CD8-positive, alpha-beta memory T cell (primary cell): ENCODE measurements around the gene EZH1. TPM values are rescaled to one million over a fixed set of nuclear protein-coding genes. Genes with fewer than 3 reads are reported as not detected.
A peak's percentile ranks its signal among the peaks of the same experiment; 100 is the strongest.

Experiments used
- CTCF ChIA-PET: fragments of 350-600 bp; sonication (Branson Sonifier 250); formaldehyde crosslinking; loops from one replicate; lab custom pipeline; 2021; ENCODE audit warnings: antibody characterized with exemption; lab: Charles Lee
- POLR2A ChIA-PET: fragments of 350-600 bp; sonication (Branson Sonifier 250); formaldehyde crosslinking; loops from one replicate; lab custom pipeline; 2021; ENCODE audit warnings: antibody characterized with exemption; lab: Charles Lee
- DNase-seq, 5 donors: peaks; one replicate each; pipeline versions ENCODE4 v3.0.0 to v3.0.0-alpha.2; 2020 to 2022; ENCODE audit warnings: mixed read lengths in 1 of 5
- H3K27ac ChIP-seq: one replicate; pipeline ENCODE4 v1.7.0; 2013; ENCODE audit warnings: low read depth, mild to moderate bottlenecking, low read length, moderate library complexity
- H3K27me3 ChIP-seq: 2 replicates; pipeline ENCODE4 v1.7.0; 2013; ENCODE audit warnings: low read length, mild to moderate bottlenecking; ENCODE audit not compliant: insufficient read depth, poor library complexity, severe bottlenecking
- H3K36me3 ChIP-seq: 2 replicates; pipeline ENCODE4 v1.7.0; 2013; ENCODE audit warnings: mild to moderate bottlenecking, low read length, moderate library complexity; ENCODE audit not compliant: insufficient read depth
- H3K4me1 ChIP-seq: 2 replicates; pipeline ENCODE4 v1.7.0; 2013; ENCODE audit warnings: mild to moderate bottlenecking, low read length, moderate library complexity; ENCODE audit not compliant: insufficient read depth
- H3K4me3 ChIP-seq: 2 replicates; pipeline ENCODE4 v1.7.0; 2013; ENCODE audit warnings: mild to moderate bottlenecking, low read length
- H3K9me3 ChIP-seq: 2 replicates; pipeline ENCODE4 v1.7.0; 2013; ENCODE audit warnings: mild to moderate bottlenecking, low read length
- H3K27ac Mint-ChIP-seq, 8 donors: one replicate each; pipeline ENCODE4 v1.8.0; 2020 to 2021; ENCODE audit warnings: mixed read lengths in 8 of 8, mild to moderate bottlenecking in 6 of 8, inconsistent platforms in 3 of 8, moderate library complexity in 3 of 8
- H3K27me3 Mint-ChIP-seq, 2 donors: one replicate each; pipeline ENCODE4 v1.8.0; 2020 to 2021; ENCODE audit warnings: mixed read lengths in 2 of 2, mild to moderate bottlenecking in 1 of 2, moderate library complexity in 1 of 2
- H3K36me3 Mint-ChIP-seq, 3 donors: one replicate each; pipeline ENCODE4 v1.8.0; 2020 to 2021; ENCODE audit warnings: mixed read lengths in 3 of 3, inconsistent platforms in 1 of 3, mild to moderate bottlenecking in 1 of 3
- H3K4me1 Mint-ChIP-seq, 3 donors: one replicate each; pipeline ENCODE4 v1.8.0; 2020 to 2021; ENCODE audit warnings: mixed read lengths in 3 of 3, inconsistent platforms in 1 of 3, mild to moderate bottlenecking in 1 of 3
- H3K4me3 Mint-ChIP-seq, 7 donors: one replicate each; pipeline ENCODE4 v1.8.0; 2020 to 2021; ENCODE audit warnings: mixed read lengths in 7 of 7, mild to moderate bottlenecking in 6 of 7, moderate library complexity in 4 of 7, inconsistent platforms in 2 of 7
- H3K9me3 Mint-ChIP-seq, 5 donors: one replicate each; pipeline ENCODE4 v1.8.0; 2020 to 2022; ENCODE audit warnings: mixed read lengths in 5 of 5, mild to moderate bottlenecking in 3 of 5, moderate library complexity in 2 of 5, inconsistent platforms in 1 of 5
- polyA plus RNA-seq: library from polyadenylated mRNA; unstranded; fragments of 300-500 nt; fragmentation: Illumina TruSeq; gene quantifications from one replicate; pipeline ENCODE4 v1.2.3, GENCODE V29; 2021
- total RNA-seq, 2 experiments: library from RNA; stranded (reverse); gene quantifications; one replicate each; pipeline ENCODE4 v1.2.3, GENCODE V29; 2021

The EZH1 gene
- total and polyA plus RNA-seq, 3 experiments from 2014 or later: 37.2 to 42.6 (median 40.8) TPM

- DNase-seq: no peak
- no peak overlapping the region for H3K4me3 ChIP-seq
- CTCF ChIA-PET: no interaction called here
- Mint-ChIP-seq H3K27me3 (peaks cover 0 to 2% of the 10 kb centered on the region in 2 donors), H3K36me3 (peaks cover 0 to 16% (median 3%) of the 10 kb centered on the region in 3 donors), H3K4me3 (no peak overlapping the region), H3K27ac (peak overlapping the region in 3 of 8 donors; percentile 68 to 83 (median 81)), H3K4me1 (no peaks in the 10 kb centered on the region), H3K9me3 (no peaks in the 10 kb centered on the region)
- POLR2A ChIA-PET: no interaction called here
- no peaks in the 10 kb centered on the region for H3K4me1 ChIP-seq
- H3K9me3 ChIP-seq: no peaks in the 10 kb centered on the region
- H3K27me3 ChIP-seq: no peaks in the 10 kb centered on the region
- H3K36me3 ChIP-seq: no peaks in the 10 kb centered on the region
- H3K27ac ChIP-seq: no peak overlapping the region
These were observed 50.3 kb downstream of the EZH1 start for GRCh38 chr17:42694524-42694923.

GRCh38 chr17:42692489-42692888, 52.4 kb downstream of the EZH1 start:
- H3K27me3 Mint-ChIP-seq: peaks cover 0 to under 1% of the 10 kb centered on the region in 2 donors
- Histone ChIP-seq H3K9me3 (no peaks in the 10 kb centered on the region), H3K36me3 (no peaks in the 10 kb centered on the region), H3K4me1 (no peaks in the 10 kb centered on the region), H3K4me3 (no peak overlapping the region), H3K27me3 (no peaks in the 10 kb centered on the region), H3K27ac (no peak overlapping the region)
- CTCF ChIA-PET: interaction anchor here (1.3 to 1.6 kb wide), 2 partner anchors 13 to 15 kb away, joined by 3 to 5 read pairs; no protein-coding TSS in a partner anchor
- H3K4me1 Mint-ChIP-seq: no peaks in the 10 kb centered on the region
- H3K27ac Mint-ChIP-seq: no peak overlapping the region
- no peak for DNase-seq
- H3K4me3 Mint-ChIP-seq: no peak overlapping the region
- H3K9me3 Mint-ChIP-seq: no peaks in the 10 kb centered on the region
- POLR2A ChIA-PET: interaction anchor here (0.7 kb wide), 1 partner anchor 21 kb away, joined by 4 read pairs; no protein-coding TSS in a partner anchor
- H3K36me3 Mint-ChIP-seq: peaks cover 0 to 8% (median 3%) of the 10 kb centered on the region in 3 donors

GRCh38 chr17:42691021-42691545, 53.8 kb downstream of the EZH1 start:
- no peak for DNase-seq
- POLR2A ChIA-PET: no interaction called here
- Mint-ChIP-seq H3K27me3 (peaks cover 0 to 2% of the 10 kb centered on the region in 2 donors), H3K27ac (no peak overlapping the region), H3K4me3 (no peak overlapping the region), H3K4me1 (no peaks in the 10 kb centered on the region), H3K36me3 (peaks cover 0 to 5% (median 3%) of the 10 kb centered on the region in 3 donors), H3K9me3 (no peaks in the 10 kb centered on the region)
- no peak overlapping the region for H3K27ac ChIP-seq
- no peaks in the 10 kb centered on the region for H3K27me3 ChIP-seq
- CTCF ChIA-PET: interaction anchor here (1.6 kb wide), 1 partner anchor 12 kb away, joined by 5 read pairs; no protein-coding TSS in a partner anchor
- no peak overlapping the region for H3K4me3 ChIP-seq
- H3K9me3 ChIP-seq: no peaks in the 10 kb centered on the region
- no peaks in the 10 kb centered on the region for H3K36me3 ChIP-seq
- H3K4me1 ChIP-seq: no peaks in the 10 kb centered on the region

DNA sequence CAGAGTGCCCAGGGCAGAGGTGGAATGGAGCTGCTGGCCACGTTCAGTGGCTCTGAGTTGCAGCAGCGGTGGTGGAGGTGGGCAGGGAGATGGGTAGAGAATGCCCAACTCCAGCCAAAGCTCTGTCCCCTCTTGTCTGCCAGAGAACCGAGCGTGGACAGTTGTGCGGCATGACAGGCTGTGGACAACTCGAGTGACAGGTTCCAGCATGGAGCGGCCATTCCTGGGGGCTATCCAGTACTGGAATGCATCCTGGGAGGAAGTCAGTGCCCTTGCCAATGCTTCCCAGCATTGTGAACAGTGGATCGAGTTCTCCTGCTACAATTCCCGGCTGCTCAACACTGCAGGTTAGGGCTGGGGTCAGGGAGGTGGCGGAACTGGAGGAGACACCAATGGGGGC, 54.2 kb downstream of the EZH1 start:
- CTCF ChIA-PET: interaction anchor here (0.8 kb wide), 1 partner anchor 11 kb away, joined by 3 read pairs; no protein-coding TSS in a partner anchor

DNA sequence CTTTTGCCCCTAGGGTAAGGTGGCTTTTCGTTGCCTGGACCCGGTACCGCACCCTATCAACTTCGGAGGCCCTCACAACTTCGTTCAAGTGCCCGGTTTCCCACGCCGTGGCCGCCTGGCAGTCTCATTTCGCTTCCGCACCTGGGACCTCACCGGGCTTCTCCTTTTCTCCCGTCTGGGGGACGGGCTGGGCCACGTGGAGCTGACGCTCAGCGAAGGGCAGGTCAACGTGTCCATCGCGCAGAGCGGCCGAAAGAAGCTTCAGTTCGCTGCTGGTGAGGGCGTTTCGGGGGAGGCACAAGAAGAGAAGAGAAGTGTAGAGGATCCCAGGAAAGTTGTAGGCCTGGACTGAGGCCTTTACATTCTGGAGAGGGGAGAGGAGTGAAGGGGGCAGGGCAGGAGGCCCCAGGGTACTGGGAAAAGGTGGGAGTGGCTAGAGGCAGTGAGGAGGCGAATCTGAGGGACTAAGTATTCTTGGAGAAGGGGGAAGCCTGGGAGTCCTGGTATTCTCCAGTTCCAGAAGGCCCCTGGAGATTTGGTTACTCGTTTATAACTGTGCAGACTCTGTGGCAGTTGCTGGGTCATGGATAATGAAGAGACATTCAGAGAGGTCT, 57.0 kb downstream of the EZH1 start:
- Mint-ChIP-seq H3K27me3 (peaks cover 6 to 10% of the 10 kb centered on the region in 2 donors), H3K4me3 (no peak overlapping the region), H3K4me1 (peaks cover 6 to 11% (median 7%) of the 10 kb centered on the region in 3 donors), H3K36me3 (no peaks in the 10 kb centered on the region), H3K9me3 (no peaks in the 10 kb centered on the region), H3K27ac (no peak overlapping the region)
- Histone ChIP-seq H3K4me3 (no peak overlapping the region), H3K27ac (no peak overlapping the region), H3K27me3 (peaks cover 6% of the 10 kb centered on the region), H3K9me3 (no peaks in the 10 kb centered on the region), H3K36me3 (no peaks in the 10 kb centered on the region), H3K4me1 (peaks cover 5% of the 10 kb centered on the region)
- ChIA-PET POLR2A (no interaction called here), CTCF (no interaction called here)
- DNase-seq: no peak

More for the DNA sequence above, 54.2 kb downstream of the EZH1 start:
- Mint-ChIP-seq H3K9me3 (no peaks in the 10 kb centered on the region), H3K27me3 (peaks cover 0 to 2% of the 10 kb centered on the region in 2 donors), H3K36me3 (no peaks in the 10 kb centered on the region), H3K4me1 (no peaks in the 10 kb centered on the region), H3K4me3 (no peak overlapping the region), H3K27ac (peak overlapping the region in 1 of 8 donors; percentile 80)
- H3K4me3 ChIP-seq: no peak overlapping the region
- H3K27me3 ChIP-seq: no peaks in the 10 kb centered on the region
- H3K36me3 ChIP-seq: no peaks in the 10 kb centered on the region
- DNase-seq: no peak
- no peaks in the 10 kb centered on the region for H3K9me3 ChIP-seq
- POLR2A ChIA-PET: interaction anchor here (0.6 kb wide), 1 partner anchor 47 kb away, joined by 4 read pairs; no protein-coding TSS in a partner anchor
- no peak overlapping the region for H3K27ac ChIP-seq
- no peaks in the 10 kb centered on the region for H3K4me1 ChIP-seq

- Histone ChIP-seq H3K27ac (no peak overlapping the region), H3K9me3 (no peaks in the 10 kb centered on the region), H3K27me3 (peaks cover 13% of the 10 kb centered on the region), H3K36me3 (no peaks in the 10 kb centered on the region), H3K4me1 (peaks cover 17% of the 10 kb centered on the region), H3K4me3 (no peak overlapping the region)
- H3K9me3 Mint-ChIP-seq: no peaks in the 10 kb centered on the region
- peaks cover 17 to 23% (median 17%) of the 10 kb centered on the region in 3 donors for H3K4me1 Mint-ChIP-seq
- no peak overlapping the region for H3K27ac Mint-ChIP-seq
- ChIA-PET POLR2A (no interaction called here), CTCF (no interaction called here)
- no peak overlapping the region for H3K4me3 Mint-ChIP-seq
- no peak for DNase-seq
- H3K36me3 Mint-ChIP-seq: no peaks in the 10 kb centered on the region
- peaks cover 13 to 19% of the 10 kb centered on the region in 2 donors for H3K27me3 Mint-ChIP-seq
These were observed 58.2 kb downstream of the EZH1 start for GRCh38 chr17:42686520-42687128.

DNA sequence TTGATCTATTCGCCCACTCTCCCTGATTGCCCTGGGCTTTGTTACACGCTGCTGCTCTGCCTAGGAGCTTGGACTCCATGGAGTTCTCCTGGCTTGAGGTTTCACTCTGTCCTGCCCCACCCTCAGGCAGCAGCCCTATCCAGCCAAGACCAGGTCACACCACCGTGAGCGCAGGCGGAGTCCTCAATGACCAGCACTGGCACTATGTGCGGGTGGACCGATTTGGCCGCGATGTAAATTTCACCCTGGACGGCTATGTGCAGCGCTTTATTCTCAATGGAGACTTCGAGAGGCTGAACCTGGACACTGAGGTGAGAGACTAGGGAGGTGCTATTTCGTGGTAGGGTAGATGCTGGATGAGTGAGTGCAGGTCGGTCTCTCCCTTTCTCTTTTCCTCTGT, 59.0 kb downstream of the EZH1 start:
- CTCF ChIA-PET: no interaction called here

More for the DNA sequence above, 59.0 kb downstream of the EZH1 start:
- no peak overlapping the region for H3K27ac ChIP-seq
- peaks cover 17% of the 10 kb centered on the region for H3K27me3 ChIP-seq
- Mint-ChIP-seq H3K4me1 (peaks cover 21 to 29% (median 24%) of the 10 kb centered on the region in 3 donors), H3K27me3 (peaks cover 18 to 26% of the 10 kb centered on the region in 2 donors), H3K27ac (peak overlapping the region in 1 of 8 donors; percentile 32), H3K4me3 (peak overlapping the region in 2 of 7 donors; percentile 7 to 23), H3K36me3 (no peaks in the 10 kb centered on the region), H3K9me3 (no peaks in the 10 kb centered on the region)
- no peak overlapping the region for H3K4me3 ChIP-seq
- H3K36me3 ChIP-seq: no peaks in the 10 kb centered on the region
- H3K9me3 ChIP-seq: no peaks in the 10 kb centered on the region
- no peak for DNase-seq
- POLR2A ChIA-PET: no interaction called here
- peaks cover 21% of the 10 kb centered on the region for H3K4me1 ChIP-seq
